ENCODE data around the gene KDM2B.

KDM2B gene

DNA sequence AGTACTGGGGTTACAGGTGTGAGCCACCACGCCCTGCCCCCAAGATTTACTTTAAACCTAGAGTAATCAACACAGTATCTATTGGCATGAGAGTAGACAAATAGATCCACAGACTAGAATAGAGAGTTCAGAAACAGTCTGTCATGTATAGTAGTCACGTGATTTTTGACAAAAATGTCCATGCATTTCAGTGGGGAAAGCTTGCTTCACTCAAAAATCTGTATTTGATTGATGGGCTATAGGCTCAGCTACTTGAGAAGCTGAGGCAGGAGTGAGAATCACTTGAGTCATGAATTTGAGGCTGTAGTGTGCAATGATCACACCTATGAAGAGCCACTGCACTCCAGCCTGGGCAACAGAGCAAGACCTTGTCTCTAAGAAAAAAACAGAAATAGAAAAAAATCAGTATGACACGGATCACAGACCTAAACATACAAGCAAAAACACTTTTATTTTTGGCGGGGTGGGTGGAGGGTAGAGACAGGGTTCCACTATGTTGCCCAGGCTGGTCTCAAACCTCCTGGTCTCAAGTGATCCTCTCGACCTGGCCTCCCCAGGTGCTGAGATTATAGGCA lies 37.9 kb upstream of the KDM2B start:
- Histone ChIP-seq H3K4me3 (ENCODE audit: low read depth in 1 of 2, low read length in 2 of 2) (no peak overlapping the region), H3K9me3 (ENCODE audit: insufficient read depth, low read length, severe bottlenecking) (no peaks in the 10 kb centered on the region), H3K4me2 (ENCODE audit: insufficient read depth, low read length) (no peak overlapping the region), H3K4me1 (ENCODE audit: insufficient read depth, low read length) (no peaks in the 10 kb centered on the region), H4K20me1 (ENCODE audit: insufficient read depth, low read length) (no peaks in the 10 kb centered on the region), H3K36me3 (ENCODE audit: insufficient read depth, low read length) (no peaks in the 10 kb centered on the region), H3K27me3 (ENCODE audit: insufficient read depth, low read length, poor library complexity) (no peaks in the 10 kb centered on the region), H3K9ac (ENCODE audit: low read depth, low read length) (no peak overlapping the region), H2AFZ (ENCODE audit: low read depth, low read length) (no peak overlapping the region), H3K27ac (ENCODE audit: low read length) (no peak overlapping the region), H3K79me2 (ENCODE audit: insufficient read depth, low read length) (no peaks in the 10 kb centered on the region)
- TF ChIP-seq, protein P1, sequence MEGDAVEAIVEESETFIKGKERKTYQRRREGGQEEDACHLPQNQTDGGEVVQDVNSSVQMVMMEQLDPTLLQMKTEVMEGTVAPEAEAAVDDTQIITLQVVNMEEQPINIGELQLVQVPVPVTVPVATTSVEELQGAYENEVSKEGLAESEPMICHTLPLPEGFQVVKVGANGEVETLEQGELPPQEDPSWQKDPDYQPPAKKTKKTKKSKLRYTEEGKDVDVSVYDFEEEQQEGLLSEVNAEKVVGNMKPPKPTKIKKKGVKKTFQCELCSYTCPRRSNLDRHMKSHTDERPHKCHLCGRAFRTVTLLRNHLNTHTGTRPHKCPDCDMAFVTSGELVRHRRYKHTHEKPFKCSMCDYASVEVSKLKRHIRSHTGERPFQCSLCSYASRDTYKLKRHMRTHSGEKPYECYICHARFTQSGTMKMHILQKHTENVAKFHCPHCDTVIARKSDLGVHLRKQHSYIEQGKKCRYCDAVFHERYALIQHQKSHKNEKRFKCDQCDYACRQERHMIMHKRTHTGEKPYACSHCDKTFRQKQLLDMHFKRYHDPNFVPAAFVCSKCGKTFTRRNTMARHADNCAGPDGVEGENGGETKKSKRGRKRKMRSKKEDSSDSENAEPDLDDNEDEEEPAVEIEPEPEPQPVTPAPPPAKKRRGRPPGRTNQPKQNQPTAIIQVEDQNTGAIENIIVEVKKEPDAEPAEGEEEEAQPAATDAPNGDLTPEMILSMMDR (IDR thresholded peaks at IDR 0.05; ENCODE audit: borderline replicate concordance, extremely low read depth, low read length, poor library complexity, severe bottlenecking), result no peak
- no peak for TF ChIP-seq EZH2 (IDR thresholded peaks at IDR 0.05; ENCODE audit: borderline replicate concordance, low read depth, low read length, severe bottlenecking)
- DNase-seq, result no peak
- ATAC-seq (ENCODE audit: insufficient read depth, low read depth), result no peak

- H3K4me1 ChIP-seq (ENCODE audit: insufficient read depth, low read length), result no peaks in the 10 kb centered on the region
- DNase-seq, result no peak
Measured at GRCh38 chr12:121614872-121615467, 34.1 kb upstream of the KDM2B start.

DNA sequence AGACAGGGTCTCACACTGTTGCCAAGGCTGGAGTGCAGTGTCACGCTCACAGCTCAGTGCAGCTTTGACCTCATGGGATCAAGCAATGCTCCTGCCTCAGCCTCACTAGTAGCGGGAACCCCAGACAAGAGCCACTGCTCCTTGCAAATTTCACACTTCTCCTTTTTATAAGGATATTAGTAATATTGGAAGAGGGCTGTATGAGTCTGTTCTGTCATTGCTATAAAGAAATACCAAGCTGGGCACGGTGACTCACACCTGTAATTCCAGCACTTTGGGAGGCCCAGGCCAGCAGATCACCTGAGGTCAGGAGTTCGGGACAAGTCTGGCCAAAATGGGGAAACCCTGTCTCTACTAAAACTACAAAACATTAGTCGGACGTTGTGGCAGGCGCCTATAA lies 32.6 kb upstream of the KDM2B start:
- ATAC-seq (ENCODE audit: insufficient read depth, low read depth) (no peak), DNase-seq (no peak)

More at GRCh38 chr12:121614872-121615467, 34.1 kb upstream of the KDM2B start:
- H3K9ac ChIP-seq (ENCODE audit: low read depth, low read length), result no peak overlapping the region
- H3K27me3 ChIP-seq (ENCODE audit: insufficient read depth, low read length, poor library complexity), result no peaks in the 10 kb centered on the region
- H3K9me3 ChIP-seq (ENCODE audit: insufficient read depth, low read length, severe bottlenecking), result no peaks in the 10 kb centered on the region
- no peak for TF ChIP-seq EZH2 (IDR thresholded peaks at IDR 0.05; ENCODE audit: borderline replicate concordance, low read depth, low read length, severe bottlenecking)
- TF ChIP-seq, protein P1 (IDR thresholded peaks at IDR 0.05; ENCODE audit: borderline replicate concordance, extremely low read depth, low read length, poor library complexity, severe bottlenecking), result no peak
- no peak overlapping the region for H2AFZ ChIP-seq (ENCODE audit: low read depth, low read length)
- no peak overlapping the region for H3K27ac ChIP-seq (ENCODE audit: low read length)
- ATAC-seq (ENCODE audit: insufficient read depth, low read depth), result no peak
- no peak overlapping the region for H3K4me3 ChIP-seq (ENCODE audit: low read depth in 1 of 2, low read length in 2 of 2)
- no peaks in the 10 kb centered on the region for H3K79me2 ChIP-seq (ENCODE audit: insufficient read depth, low read length)
- H3K36me3 ChIP-seq (ENCODE audit: insufficient read depth, low read length), result no peaks in the 10 kb centered on the region
- H4K20me1 ChIP-seq (ENCODE audit: insufficient read depth, low read length), result no peaks in the 10 kb centered on the region
- no peak overlapping the region for H3K4me2 ChIP-seq (ENCODE audit: insufficient read depth, low read length)

More for the DNA sequence above, 32.6 kb upstream of the KDM2B start:
- Histone ChIP-seq H3K27me3 (ENCODE audit: insufficient read depth, low read length, poor library complexity) (no peaks in the 10 kb centered on the region), H3K27ac (ENCODE audit: low read length) (no peak overlapping the region), H2AFZ (ENCODE audit: low read depth, low read length) (no peak overlapping the region), H3K4me3 (ENCODE audit: low read depth in 1 of 2, low read length in 2 of 2) (no peak overlapping the region), H3K4me1 (ENCODE audit: insufficient read depth, low read length) (no peaks in the 10 kb centered on the region), H3K4me2 (ENCODE audit: insufficient read depth, low read length) (no peak overlapping the region), H4K20me1 (ENCODE audit: insufficient read depth, low read length) (no peaks in the 10 kb centered on the region), H3K9ac (ENCODE audit: low read depth, low read length) (no peak overlapping the region), H3K36me3 (ENCODE audit: insufficient read depth, low read length) (no peaks in the 10 kb centered on the region), H3K9me3 (ENCODE audit: insufficient read depth, low read length, severe bottlenecking) (no peaks in the 10 kb centered on the region), H3K79me2 (ENCODE audit: insufficient read depth, low read length) (no peaks in the 10 kb centered on the region)
- TF ChIP-seq, protein P1 (IDR thresholded peaks at IDR 0.05; ENCODE audit: borderline replicate concordance, extremely low read depth, low read length, poor library complexity, severe bottlenecking), result no peak
- no peak for TF ChIP-seq EZH2 (IDR thresholded peaks at IDR 0.05; ENCODE audit: borderline replicate concordance, low read depth, low read length, severe bottlenecking)
